Measurements from ENCODE around the gene ZBTB22.

GRCh38 chr6:33323623-33323948 is 6.0 kb upstream of the ZBTB22 start:
- TF ChIP-seq CTCF (IDR thresholded peaks at IDR 0.05), result no peak
- no peak for TF ChIP-seq POLR2A (IDR thresholded peaks at IDR 0.05)

Measured in esophagus squamous epithelium (tissue), 4 donors.